HG02938 (cell line): ENCODE data around the gene AGRN.
A peak's percentile ranks its signal among the peaks of the same experiment; 100 is the strongest.
"Not testable (repeated sequence)": the region's sequence is repeated elsewhere in the genome, so short reads cannot be mapped to it uniquely, and the experiment has no call there.

Source experiments
- ATAC-seq: cut with Tn5 transposase; IDR thresholded peaks from one replicate; pipeline ENCODE4 v1.9.1; 2021; ENCODE audit warnings: mild to moderate bottlenecking, moderate library complexity; ENCODE audit not compliant: unreplicated experiment

The AGRN gene

DNA sequence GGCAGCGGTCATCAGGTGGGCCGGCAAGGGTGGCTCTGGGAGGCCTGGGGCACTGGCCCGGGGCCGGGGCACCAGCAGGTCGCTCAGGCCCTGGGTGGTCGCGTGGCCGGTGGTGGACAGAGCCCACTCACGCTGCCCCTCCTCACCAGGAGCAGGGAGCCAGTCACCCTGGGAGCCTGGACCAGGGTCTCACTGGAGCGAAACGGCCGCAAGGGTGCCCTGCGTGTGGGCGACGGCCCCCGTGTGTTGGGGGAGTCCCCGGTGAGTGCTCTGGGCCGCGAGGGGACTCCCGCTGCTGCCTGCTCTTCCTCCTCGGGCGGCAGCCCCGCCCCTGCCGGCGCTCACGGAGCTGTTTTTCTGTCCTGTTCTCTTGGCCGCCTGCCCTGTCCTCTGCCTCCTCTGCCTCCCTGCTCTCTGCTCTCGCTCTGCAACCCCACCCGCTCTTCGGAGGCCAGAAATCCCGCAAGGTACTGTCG is 30.7 kb downstream of the AGRN start:
- ATAC-seq, result no peak

DNA sequence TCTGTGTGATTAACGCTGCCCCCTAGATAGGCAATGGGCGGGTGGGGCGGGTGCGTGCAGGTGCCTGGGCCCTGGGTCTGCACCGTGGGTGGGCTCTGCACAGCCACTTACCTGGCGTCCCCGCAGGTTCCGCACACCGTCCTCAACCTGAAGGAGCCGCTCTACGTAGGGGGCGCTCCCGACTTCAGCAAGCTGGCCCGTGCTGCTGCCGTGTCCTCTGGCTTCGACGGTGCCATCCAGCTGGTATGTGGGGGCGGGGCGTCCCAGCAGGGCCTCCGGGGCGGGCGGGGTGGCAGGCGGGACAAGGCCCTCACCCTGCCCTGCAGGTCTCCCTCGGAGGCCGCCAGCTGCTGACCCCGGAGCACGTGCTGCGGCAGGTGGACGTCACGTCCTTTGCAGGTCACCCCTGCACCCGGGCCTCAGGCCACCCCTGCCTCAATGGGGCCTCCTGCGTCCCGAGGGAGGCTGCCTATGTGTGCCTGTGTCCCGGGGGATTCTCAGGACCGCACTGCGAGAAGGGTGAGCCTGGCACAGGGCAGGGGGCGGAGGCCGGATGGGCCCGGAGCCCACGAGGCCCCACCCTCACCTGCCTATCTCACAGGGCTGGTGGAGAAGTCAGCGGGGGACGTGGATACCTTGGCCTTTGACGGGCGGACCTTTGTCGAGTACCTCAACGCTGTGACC is 31.3 kb downstream of the AGRN start:
- ATAC-seq, result no peak

DNA sequence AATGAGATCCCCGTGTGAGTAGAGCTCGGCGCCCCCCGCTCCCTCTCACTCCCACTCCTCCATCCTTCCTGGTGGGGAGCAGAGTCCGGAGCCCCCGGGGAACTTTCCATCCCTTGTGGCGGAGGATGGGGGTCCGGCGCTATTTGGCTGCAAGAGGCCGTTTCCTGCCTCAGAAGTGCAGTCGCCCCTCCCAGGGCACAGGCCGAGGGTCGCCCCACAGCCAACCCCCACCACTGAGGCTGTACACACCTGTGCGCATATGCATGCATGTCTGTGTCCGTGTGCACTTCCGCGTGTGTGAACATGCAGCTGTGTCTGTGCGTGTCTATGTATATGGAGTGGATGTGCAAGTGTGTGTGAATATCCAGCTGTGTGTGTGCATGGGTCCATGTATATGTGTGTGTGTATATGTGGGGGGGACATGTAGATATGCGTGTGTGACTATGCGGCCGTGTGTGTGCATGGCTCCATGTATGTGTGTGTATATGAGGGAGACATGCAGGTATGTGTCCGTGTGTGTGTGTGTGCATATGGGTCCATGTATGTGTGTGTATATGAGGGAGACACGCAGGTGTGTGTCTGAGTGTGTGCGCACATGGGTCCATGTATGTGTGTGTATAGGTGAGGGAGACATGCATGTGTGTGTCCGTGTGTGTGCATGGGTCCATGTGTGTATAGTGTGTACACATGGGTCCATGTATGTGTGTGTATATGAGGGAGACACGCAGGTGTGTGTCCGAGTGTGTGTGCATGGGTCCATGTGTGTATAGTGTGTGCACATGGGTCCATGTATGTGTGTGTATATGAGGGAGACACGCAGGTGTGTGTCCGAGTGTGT is 32.3 kb downstream of the AGRN start:
- ATAC-seq, result no peak

DNA sequence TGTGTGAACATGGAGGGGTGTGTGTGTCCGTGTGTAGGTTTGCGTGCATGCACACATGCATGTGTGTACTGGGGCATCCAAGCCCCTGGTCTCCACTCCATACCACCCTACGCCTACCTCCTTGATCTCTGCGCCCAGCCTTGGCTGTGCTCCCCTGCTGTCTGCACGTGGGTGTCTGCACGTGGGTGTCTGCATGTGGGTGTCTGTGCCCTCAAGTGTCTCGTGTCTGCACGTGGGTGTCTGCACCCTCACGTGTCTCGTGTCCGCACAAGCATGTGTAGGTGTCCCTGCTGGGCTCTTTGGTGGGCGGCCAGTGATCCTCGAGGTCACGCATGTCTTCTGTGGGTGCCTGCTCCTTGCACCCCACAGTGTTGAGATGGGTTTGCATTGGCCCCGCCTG is 33.1 kb downstream of the AGRN start:
- ATAC-seq, result no peak

DNA sequence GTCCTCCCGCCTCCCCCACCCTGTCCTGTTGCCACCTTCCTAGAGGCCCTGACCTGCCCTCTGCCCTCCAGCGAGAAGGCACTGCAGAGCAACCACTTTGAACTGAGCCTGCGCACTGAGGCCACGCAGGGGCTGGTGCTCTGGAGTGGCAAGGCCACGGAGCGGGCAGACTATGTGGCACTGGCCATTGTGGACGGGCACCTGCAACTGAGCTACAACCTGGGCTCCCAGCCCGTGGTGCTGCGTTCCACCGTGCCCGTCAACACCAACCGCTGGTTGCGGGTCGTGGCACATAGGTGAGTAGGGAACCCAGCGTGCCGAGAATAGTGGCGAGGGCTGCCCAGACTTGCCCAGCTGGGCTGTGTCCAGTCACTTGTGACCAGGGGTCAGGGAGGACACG is 33.8 kb downstream of the AGRN start:
- ATAC-seq, result no peak

DNA sequence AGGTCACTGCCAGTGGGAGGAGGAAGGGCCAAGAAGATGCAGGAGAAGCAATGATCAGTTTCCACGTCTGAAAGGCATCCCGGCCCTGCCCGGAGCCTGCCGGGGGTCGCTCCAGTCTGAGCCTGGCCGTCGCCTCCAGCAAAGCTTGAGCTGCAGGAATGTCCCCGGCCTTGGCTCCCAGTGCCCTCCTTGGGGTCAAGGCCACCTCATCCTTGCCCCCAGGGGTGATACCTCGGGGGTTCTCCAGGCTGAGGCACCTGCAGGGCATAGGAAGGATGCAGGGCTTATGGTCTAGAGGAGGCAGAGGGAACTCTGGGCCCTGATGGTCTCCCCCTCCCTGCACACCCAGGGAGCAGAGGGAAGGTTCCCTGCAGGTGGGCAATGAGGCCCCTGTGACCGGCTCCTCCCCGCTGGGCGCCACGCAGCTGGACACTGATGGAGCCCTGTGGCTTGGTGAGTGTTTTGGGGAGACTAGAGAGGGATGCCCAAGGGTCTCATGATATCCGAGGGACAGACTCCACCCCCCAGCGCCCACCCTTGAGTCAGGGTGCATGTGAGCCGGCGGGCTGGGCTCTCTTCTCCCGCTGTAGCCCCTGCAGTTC is 34.3 kb downstream of the AGRN start:
- no peak for ATAC-seq

DNA sequence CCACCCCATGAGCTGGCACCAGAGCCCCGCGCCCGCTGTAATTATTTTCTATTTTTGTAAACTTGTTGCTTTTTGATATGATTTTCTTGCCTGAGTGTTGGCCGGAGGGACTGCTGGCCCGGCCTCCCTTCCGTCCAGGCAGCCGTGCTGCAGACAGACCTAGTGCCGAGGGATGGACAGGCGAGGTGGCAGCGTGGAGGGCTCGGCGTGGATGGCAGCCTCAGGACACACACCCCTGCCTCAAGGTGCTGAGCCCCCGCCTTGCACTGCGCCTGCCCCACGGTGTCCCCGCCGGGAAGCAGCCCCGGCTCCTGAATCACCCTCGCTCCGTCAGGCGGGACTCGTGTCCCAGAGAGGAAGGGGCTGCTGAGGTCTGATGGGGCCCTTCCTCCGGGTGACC is 35.1 kb downstream of the AGRN start:
- no peak for ATAC-seq

DNA sequence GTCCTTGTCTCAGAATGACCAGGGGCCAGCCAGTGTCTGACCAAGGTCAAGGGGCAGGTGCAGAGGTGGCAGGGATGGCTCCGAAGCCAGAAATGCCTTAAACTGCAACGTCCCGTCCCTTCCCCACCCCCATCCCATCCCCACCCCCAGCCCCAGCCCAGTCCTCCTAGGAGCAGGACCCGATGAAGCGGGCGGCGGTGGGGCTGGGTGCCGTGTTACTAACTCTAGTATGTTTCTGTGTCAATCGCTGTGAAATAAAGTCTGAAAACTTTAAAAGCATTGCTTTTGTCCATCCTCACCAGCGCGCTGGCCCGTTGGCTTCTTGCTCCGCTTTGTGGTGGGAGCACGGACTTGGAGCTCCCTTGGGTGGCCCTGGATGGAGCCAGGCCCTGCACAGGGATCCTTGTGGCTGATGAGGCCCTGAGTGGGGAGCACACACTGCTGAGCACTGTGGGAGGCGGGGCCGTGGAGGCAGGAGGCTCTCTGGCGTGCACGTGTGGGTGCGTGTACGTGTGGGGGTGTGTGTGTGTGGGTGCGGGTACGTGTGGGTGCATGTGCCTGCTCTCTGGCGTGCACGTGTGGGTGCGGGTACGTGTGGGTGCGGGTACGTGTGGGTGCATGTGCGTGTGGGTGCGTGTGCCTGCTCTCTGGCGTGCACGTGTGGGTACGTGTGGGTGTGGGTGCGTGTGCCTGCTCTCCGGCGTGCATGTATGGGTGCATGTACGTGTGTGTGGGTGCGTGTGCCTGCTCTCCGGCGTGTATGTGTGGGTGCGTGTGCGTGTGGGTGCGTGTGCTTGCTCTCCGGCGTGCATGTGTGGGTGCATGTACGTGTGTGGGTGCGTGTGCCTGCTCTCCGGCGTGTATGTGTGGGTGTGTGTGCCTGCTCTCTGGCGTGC is 36.2 kb downstream of the AGRN start:
- ATAC-seq, result no peak

DNA sequence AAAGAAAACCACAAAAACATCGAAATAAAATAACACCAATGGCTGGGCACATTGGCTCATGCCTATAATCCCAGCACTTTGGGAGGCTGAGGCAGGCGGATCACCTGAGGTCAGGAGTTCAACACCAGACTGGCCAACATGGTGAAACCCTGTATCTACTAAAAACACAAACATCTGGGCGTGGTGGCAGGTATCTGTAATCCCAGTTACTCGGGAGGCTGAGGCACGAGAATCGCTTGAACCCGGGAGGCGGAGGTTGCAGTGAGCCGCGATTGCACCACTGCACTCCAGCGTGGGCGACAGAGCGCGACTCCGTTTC is 37.8 kb downstream of the AGRN start:
- ATAC-seq, result not testable (repeated sequence)

DNA sequence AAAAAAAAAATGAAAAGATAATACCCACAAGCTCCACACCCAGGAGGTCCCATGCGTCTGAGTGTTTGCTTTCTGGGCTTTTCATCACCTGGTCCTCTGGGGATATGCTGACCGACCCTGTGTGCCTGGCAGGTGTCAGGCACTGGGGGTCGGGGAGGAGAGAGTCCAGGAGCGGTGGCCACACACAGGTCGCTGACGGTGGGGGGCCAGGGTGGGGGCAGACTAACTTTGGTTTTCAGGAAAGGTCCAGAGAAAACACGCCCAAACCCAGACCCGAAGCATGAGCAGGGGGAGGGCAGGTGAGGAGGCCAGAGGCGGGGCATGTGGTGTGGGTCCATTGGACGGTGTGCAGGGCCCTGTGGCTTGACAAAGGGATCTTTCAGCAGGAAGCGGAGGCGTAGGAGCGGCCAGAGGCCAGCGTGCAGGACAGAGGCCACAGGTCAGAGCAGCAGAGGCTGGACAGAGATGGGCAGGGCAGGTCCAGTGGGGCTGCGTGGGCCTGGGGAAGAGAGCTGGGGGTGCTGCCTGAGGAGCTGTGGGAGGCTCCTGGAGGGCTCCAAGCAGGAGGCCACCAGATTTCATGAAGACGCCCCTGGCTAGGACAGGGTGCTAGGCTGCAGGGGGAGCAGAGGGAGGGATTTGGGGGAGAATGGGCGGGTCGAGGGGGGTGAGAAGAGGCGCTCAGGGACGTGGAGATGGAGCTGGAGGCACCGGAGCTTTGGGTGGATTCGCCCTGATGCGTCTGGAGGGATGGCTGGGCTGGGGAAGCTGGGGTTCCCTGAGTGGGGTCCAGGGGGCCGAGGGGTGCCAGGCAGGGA is 38.4 kb downstream of the AGRN start:
- ATAC-seq, result no peak

DNA sequence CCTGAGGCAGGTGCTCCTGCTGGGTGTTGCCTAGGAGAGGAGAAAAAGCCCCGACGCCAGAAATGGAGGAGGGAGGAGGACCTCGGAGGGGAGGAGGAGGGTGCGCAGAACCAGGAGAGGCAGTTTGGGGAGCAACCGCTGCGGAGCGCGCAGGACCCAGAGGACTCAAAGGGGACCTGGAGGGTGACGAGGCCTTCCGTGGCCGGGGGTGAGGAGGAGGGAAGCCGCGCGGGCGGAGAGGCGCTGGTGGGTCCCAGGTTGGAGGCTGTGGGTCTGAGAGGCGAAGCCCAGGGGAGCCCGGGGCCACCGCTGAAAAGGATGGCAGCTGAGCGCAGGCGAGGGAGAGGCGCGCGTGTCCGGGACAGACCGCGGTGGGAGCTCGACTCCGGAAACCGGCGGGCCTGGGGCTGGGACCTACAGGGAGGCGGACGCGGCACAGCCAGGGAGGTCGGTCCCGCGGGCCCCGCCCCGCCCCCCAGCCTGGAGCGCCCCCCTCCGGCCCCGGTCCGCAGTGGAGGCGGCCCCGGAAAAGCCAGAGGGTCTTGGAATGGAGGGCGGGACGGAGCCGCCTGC is 39.1 kb downstream of the AGRN start:
- ATAC-seq, result peak; percentile 35

DNA sequence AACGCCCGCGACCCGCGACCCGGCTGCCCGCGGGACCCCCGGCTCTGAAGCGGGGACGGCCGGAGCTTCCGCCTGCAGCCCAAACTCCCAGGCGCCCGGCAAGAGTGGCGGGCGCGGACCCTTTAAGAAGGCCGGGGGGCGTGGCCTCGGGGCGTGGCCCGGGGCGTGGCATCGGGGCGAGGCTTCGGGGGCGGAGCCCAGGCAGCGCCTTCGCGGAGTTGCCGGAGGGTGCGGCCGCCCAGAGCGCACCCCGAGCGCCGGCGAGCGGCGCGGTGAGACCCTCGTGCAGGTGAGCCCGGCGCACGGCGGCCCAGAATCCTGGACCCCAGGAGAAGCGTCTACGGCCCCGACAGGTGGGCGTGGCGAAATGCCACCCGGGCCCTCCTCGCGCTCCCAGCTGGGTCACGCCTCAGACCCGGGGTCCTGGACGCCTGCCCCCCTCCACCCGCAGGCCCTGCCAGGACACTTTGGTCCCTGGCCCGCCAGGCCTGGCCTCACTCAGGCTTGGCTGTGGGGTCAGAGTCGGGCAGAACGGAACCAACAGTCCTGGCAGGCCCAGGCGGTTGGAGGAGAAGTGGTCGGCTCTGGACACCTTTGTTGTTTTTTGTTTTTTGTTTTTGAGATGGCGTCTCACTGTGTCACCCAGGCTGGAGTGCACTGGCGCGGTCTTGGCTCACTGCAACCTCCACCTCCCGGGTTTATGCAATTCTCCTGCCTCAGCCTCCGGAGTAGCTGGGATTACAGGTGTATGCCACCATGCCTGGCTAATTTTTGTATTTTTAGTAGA is 39.8 kb downstream of the AGRN start:
- peak; percentile 47 for ATAC-seq

DNA sequence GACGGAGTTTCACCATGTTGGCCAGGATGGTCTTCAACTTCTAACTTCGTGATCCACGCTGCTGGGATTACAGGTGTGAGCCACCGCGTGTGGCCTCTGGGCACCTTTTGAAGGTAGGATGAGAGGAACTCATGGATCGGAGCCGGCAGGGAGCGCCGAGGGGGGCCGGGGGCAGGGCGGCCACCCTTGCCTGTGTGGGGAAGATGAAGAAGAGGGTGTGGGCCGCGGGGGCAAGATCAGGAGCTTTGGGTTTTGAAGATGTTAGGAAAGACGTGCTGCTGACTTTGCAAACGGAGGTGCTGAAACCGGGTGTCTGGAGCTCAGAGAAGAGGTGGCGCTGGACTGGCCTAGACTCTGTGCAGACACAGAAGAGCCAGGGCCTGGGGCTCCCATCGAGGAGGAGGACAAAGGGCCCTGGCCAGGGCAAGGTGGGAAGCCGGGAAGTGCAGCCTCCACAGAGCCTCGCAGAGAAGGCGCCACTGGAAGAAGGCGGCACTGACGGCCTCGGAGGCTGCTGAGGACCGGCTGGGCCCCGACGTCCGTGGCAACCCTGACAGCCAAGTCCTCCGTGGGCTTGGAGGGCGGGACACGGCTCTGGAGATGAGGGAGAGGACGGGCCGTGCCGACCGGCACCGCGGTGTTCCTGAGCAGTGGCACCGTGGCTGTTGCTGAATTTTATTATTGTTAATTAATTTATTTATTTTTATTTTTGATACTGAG is 40.5 kb downstream of the AGRN start:
- no peak for ATAC-seq

DNA sequence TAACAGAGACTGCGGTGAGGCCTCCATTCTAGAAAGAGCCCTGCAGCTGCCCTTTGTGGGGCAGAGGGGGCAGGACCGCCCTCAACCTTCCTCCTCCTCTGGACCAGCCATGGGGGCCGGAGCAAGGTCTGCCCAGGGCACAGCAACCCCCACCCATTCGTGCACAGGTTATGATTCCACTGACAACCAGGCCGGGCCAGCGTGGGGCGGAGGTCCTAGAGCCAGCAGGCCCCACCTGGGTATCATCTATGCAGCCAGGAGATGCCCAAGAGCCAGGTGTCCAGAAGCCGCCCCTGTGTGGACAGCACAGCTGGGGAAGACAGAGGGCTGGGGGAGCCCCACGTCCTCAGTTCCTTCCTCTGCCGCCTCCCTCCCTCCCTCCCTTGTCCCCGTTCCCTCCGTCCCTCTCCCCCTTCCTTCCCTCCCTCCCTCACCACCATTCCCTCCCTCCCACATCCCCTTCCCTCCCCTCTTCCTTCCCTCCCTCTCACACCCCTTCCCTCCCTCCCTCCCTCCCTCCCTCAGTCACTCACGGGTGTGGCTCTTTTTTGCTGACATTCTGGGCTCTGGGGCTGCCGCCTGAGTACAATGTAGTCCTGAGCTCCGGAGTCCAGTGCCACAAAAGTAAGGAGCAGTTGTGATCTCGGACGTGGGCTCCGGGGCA is 41.9 kb downstream of the AGRN start:
- ATAC-seq, result no peak

DNA sequence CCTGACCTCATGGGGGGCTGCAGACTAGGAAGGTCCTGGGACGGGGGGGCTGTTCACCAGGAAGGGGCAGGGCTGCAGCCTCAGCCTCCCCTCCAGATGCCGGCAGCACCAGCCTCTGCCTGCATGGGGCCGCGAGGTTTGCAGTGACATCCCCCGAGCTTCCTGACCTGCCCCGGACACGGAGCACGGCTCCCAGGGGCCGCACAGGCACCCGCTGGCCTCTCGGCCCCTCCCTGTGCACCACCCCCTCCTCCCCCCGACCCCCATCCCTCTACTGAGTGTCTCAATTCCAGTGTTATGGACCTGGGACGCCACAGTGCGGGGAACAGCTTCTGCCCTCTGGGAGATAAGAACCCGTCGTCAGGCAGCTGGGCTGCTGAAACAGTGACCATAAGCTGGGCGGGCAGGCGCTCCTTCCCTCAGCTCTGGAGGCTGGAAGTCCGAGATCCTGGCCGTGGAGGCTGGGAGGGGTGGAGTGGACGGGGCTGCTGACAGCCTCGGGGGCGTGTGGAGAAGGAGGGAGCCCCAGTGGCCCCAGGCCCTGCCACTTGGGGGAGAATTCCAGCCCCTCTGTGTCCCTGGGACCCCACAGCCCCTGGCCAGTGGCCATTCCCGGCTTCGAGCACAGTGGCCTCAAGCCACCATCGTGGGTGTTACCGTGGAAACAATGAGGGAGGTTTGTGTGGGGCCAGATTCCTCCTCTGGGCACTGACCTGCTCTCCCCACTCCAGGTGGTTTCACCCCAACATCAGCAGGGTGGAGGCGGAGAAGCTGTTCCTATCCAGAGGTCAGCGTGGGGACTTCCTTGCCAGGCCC is 42.6 kb downstream of the AGRN start:
- no peak for ATAC-seq

DNA sequence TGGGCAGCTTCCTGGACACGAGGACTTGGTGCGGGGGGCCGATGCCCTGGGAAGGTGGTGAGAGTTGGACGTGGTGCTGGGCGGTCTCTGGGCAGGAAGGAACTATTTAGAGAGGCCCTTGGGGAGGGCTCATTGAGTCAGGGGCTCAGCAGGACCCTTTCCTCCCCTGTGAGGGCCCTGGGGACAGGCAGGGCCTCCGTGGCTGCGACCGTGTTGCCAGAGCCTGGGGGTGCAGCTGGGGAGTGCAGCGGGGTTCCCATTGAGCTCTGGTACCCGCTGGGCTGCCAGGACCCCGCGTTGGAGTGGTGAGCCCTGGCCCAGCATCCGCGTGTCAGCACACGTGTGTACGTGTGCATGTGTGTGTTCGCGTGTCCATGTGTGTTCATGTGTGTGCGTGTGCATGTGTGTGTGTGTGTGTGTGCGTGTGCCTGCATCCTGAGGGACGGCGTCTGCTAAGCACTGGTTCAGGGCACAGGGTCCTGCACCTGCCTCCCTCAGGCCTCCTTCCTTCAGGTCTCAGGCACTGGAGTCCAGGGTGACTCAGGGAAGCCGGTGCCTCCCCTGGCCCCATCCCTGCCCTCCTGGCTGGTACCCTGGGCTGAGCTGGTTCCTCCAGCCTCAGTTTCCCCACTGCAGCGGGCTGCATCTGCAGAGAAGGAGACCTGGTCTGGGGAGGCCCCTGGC is 43.5 kb downstream of the AGRN start:
- ATAC-seq, result no peak
